IMR-90 (cell line): ENCODE results near the gene LAMA5. TPM values are rescaled to one million over a fixed set of nuclear protein-coding genes. Genes with fewer than 3 reads are reported as not detected.

Experiments
- ATAC-seq: fragments of 200-7000 bp; cut with Tn5 transposase; 2 replicates; pipeline ENCODE4 v1.9.1; 2020; ENCODE audit warnings: low read depth, mild to moderate bottlenecking, moderate library complexity
- BruUV-seq: library from RNA; stranded (reverse); fragments of 400-500 nt; replicated peaks from 2 replicates; lab custom pipeline; 2021; lab: Mats Ljungman, UMichigan
- CTCF ChIA-PET: fragments of 300-600 bp; formaldehyde crosslinking; extraction: SDS; loops from one replicate; lab custom pipeline; 2021; ENCODE audit warnings: antibody characterized with exemption; lab: Yijun Ruan, JAX
- POLR2A ChIA-PET: fragments of 300-600 bp; sonication (Branson Sonifier 250); formaldehyde crosslinking; loops from one replicate; lab custom pipeline; 2022; ENCODE audit warnings: antibody characterized with exemption; ENCODE audit not compliant: unreplicated experiment; lab: Charles Lee
- DNase-seq: peaks from one replicate; pipeline ENCODE4 v3.0.0; 2013
- H2AFZ ChIP-seq: replicated peaks from 2 replicates; pipeline ENCODE3; 2013; ENCODE audit warnings: low read length, mild to moderate bottlenecking; ENCODE audit not compliant: poor library complexity
- H2AK5ac ChIP-seq: 2 replicates; pipeline ENCODE4 v1.6.1; 2013; ENCODE audit warnings: low read depth, low read length, inconsistent platforms
- H2AK9ac ChIP-seq: replicated peaks from 2 replicates; pipeline ENCODE3; 2013; ENCODE audit warnings: mild to moderate bottlenecking, low read depth, low read length, moderate library complexity; ENCODE audit not compliant: poor library complexity
- H2BK120ac ChIP-seq: 2 replicates; pipeline ENCODE4 v1.6.1; 2013; ENCODE audit warnings: low read depth, low read length, inconsistent platforms
- H2BK15ac ChIP-seq: 3 replicates; pipeline ENCODE4 v1.6.1; 2013; ENCODE audit warnings: low read depth, low read length, inconsistent platforms
- H2BK20ac ChIP-seq: 2 replicates; pipeline ENCODE4 v1.6.1; 2013; ENCODE audit warnings: low read depth, mild to moderate bottlenecking, inconsistent platforms, low read length, moderate library complexity
- H2BK5ac ChIP-seq: 2 replicates; pipeline ENCODE4 v1.6.1; 2013; ENCODE audit warnings: mild to moderate bottlenecking, low read depth, low read length, inconsistent platforms; ENCODE audit not compliant: poor library complexity, severe bottlenecking
- H3K14ac ChIP-seq: replicated peaks from 2 replicates; pipeline ENCODE4 v1.6.1; 2013; ENCODE audit warnings: low read depth, low read length, inconsistent platforms
- H3K18ac ChIP-seq: 2 replicates; pipeline ENCODE4 v1.6.1; 2013; ENCODE audit warnings: low read depth, low read length, control low read depth
- H3K23ac ChIP-seq: 2 replicates; pipeline ENCODE4 v1.6.1; 2013; ENCODE audit warnings: low read depth, low read length, inconsistent platforms
- H3K27ac ChIP-seq: 2 replicates; pipeline ENCODE4 v1.5.1; 2013; ENCODE audit warnings: mild to moderate bottlenecking, control low read depth, low read length; ENCODE audit not compliant: insufficient read depth
- H3K27me3 ChIP-seq: 2 replicates; pipeline ENCODE4 v1.6.1; 2013; ENCODE audit warnings: low read length; ENCODE audit not compliant: control insufficient read depth, insufficient read depth
- H3K36me3 ChIP-seq: 2 replicates; pipeline ENCODE4 v1.6.1; 2013; ENCODE audit warnings: low read length, mixed read lengths; ENCODE audit not compliant: control insufficient read depth, insufficient read depth
- H3K4ac ChIP-seq: 2 replicates; pipeline ENCODE4 v1.6.1; 2013; ENCODE audit warnings: low read depth, low read length, inconsistent platforms
- H3K4me1 ChIP-seq: 2 replicates; pipeline ENCODE4 v1.6.1; 2013; ENCODE audit warnings: low read length, mixed read lengths; ENCODE audit not compliant: control insufficient read depth, insufficient read depth
- H3K4me2 ChIP-seq: 2 replicates; pipeline ENCODE4 v1.6.1; 2013; ENCODE audit warnings: low read depth, mild to moderate bottlenecking, control low read depth, low read length, moderate library complexity
- H3K4me3 ChIP-seq: 2 replicates; pipeline ENCODE4 v1.5.1; 2013; ENCODE audit warnings: low read depth, mild to moderate bottlenecking, control low read depth, low read length, moderate library complexity; ENCODE audit not compliant: insufficient read depth
- H3K56ac ChIP-seq: 2 replicates; pipeline ENCODE4 v1.6.1; 2013; ENCODE audit warnings: low read length, inconsistent platforms; ENCODE audit not compliant: insufficient read depth; ENCODE audit errors: extremely low read depth
- H3K79me1 ChIP-seq, 2 experiments: 2 replicates each; pipeline ENCODE4 v1.6.1; 2013; ENCODE audit warnings: low read length in 2 of 2, inconsistent platforms in 1 of 2, low read depth in 1 of 2
- H3K9ac ChIP-seq: 2 replicates; pipeline ENCODE4 v1.6.1; 2013; ENCODE audit warnings: low read depth, low read length, control low read depth
- H3K9me1 ChIP-seq: 2 replicates; pipeline ENCODE4 v1.6.1; 2013; ENCODE audit warnings: low read length, inconsistent platforms; ENCODE audit not compliant: insufficient read depth
- H3K9me3 ChIP-seq: 2 replicates; pipeline ENCODE4 v1.6.1; 2013; ENCODE audit warnings: low read length; ENCODE audit not compliant: control insufficient read depth, insufficient read depth
- H4K20me1 ChIP-seq: 2 replicates; pipeline ENCODE4 v1.6.1; 2013; ENCODE audit warnings: low read length, inconsistent platforms; ENCODE audit not compliant: insufficient read depth
- H4K5ac ChIP-seq: 2 replicates; pipeline ENCODE4 v1.6.1; 2013; ENCODE audit warnings: mild to moderate bottlenecking, low read depth, low read length, control low read depth
- H4K8ac ChIP-seq, 2 experiments: 2 replicates each; pipeline ENCODE4 v1.6.1; 2013; ENCODE audit warnings: low read depth in 2 of 2, low read length in 2 of 2, control low read depth in 1 of 2, inconsistent platforms in 1 of 2
- H4K91ac ChIP-seq: 2 replicates; pipeline ENCODE4 v1.6.1; 2013; ENCODE audit warnings: low read depth, low read length, inconsistent platforms; ENCODE audit not compliant: insufficient read depth
- CHD1 ChIP-seq: IDR thresholded peaks from 2 replicates; pipeline ENCODE4 v1.6.1; 2012; ENCODE audit warnings: low read depth, low read length, improper control_type of control experiment
- MAFK ChIP-seq: IDR thresholded peaks from 2 replicates; pipeline ENCODE4 v1.6.1; 2012; ENCODE audit warnings: low read depth, low read length, improper control_type of control experiment
- NFE2L2 ChIP-seq: fragments of 150-350 bp; IDR thresholded peaks from 2 replicates; pipeline ENCODE4 v1.6.1; 2016; ENCODE audit warnings: low read depth, mild to moderate bottlenecking, low read length
- POLR2A ChIP-seq: IDR thresholded peaks from 2 replicates; pipeline ENCODE4 v1.6.1; 2012; ENCODE audit warnings: mild to moderate bottlenecking, low read depth, low read length
- RAD21 ChIP-seq: IDR thresholded peaks from 2 replicates; pipeline ENCODE4 v1.6.1; 2012; ENCODE audit warnings: low read length, improper control_type of control experiment
- RCOR1 ChIP-seq: IDR thresholded peaks from 2 replicates; pipeline ENCODE4 v1.6.1; 2012; ENCODE audit warnings: mild to moderate bottlenecking, low read length, improper control_type of control experiment; ENCODE audit not compliant: insufficient replicate concordance
- RFX5 ChIP-seq: IDR thresholded peaks from 2 replicates; pipeline ENCODE4 v1.8.0; 2012; ENCODE audit warnings: low read depth, mild to moderate bottlenecking, low read length, moderate library complexity
- WGBS, 2 experiments: methylation state at CpG; one replicate each; pipeline versions ENCODE4 v1.1.5 to v1.1.7; 2013; ENCODE audit warnings: missing lambda C conversion rate in 2 of 2; ENCODE audit not compliant: insufficient read length in 1 of 2; ENCODE audit errors: extremely low coverage in 2 of 2; 5-methylcytosine and 5-hydroxymethylcytosine counted together
- dilution Hi-C: fragments of 300-500 bp; cut with HindIII; formaldehyde crosslinking; loops from one replicate; pipeline ENCODE4 v1.14.3; 2018; ENCODE audit warnings: low sequenced_read_pairs; ENCODE audit not compliant: unreplicated experiment
- in situ Hi-C: fragments of 300-500 bp; cut with MboI; formaldehyde crosslinking; loops from 3 replicates; pipeline ENCODE4 v1.14.3; 2019; ENCODE audit warnings: low sequenced_read_pairs, inconsistent platforms, mixed read lengths
- intact Hi-C: fragments of 100-400 bp; cut with micrococcal nuclease; formaldehyde crosslinking; loops from 2 replicates; pipeline ENCODE4 v1.10.0; 2022
- polyA plus RNA-seq, 3 experiments: library from polyadenylated mRNA; depleted of rRNA; stranded (reverse); fragments of >200 nt; gene quantifications; 2 replicates each; pipeline ENCODE4 v1.2.3, GENCODE V29; 2012; ENCODE audit warnings: low replicate concordance in 1 of 3
- total RNA-seq: library from RNA; depleted of rRNA; stranded (reverse); fragments of >200 nt; gene quantifications from 2 replicates; pipeline ENCODE4 v1.2.3, GENCODE V29; 2012

The LAMA5 gene
- total and polyA plus RNA-seq, 2 of the 4 experiments (the other 2 are of a cell fraction) = 0.90 to 7.3 TPM

DNA sequence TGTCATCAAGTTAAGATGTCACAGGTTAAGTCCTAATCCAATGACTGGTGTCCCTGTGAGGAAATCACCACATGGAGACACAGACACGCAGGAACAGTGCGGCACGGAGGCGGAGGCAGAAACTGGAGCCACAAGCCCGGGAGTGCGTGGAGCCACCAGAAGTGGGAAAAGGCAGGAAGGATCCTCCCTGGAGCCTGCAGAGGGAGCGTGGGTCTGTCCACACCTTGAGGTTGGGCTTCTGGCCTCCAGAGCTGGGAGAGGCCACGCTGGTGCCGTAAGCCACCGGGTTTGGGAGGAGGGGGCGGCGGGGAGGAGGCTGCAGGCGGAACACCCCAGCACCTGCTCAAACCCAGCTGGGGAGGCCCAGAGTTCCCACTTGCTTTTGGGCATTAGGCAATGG lies 36.2 kb upstream of the LAMA5 start:
- H3K27ac ChIP-seq = no peak overlapping the region
- H3K14ac ChIP-seq = no peak overlapping the region
- H2BK20ac ChIP-seq = no peak overlapping the region
- in situ Hi-C loops = no loop called here
- no peak overlapping the region for H2BK120ac ChIP-seq
- DNase-seq = no peak
- ATAC-seq = no peak
- no peak overlapping the region for H3K23ac ChIP-seq
- no peak overlapping the region for H2BK15ac ChIP-seq
- no peaks in the 10 kb centered on the region for H3K9me3 ChIP-seq
- H2AFZ ChIP-seq = no peak overlapping the region
- BruUV-seq = no TSS peak
- H3K56ac ChIP-seq = no peak overlapping the region
- H4K5ac ChIP-seq = no peak overlapping the region
- no peak overlapping the region for H3K9ac ChIP-seq
- peaks cover 10 to 17% of the 10 kb centered on the region in 2 experiments; a peak in 2 of 4 replicates for H3K79me1 ChIP-seq
- H3K18ac ChIP-seq = no peak overlapping the region
- peaks cover 8% of the 10 kb centered on the region; the same call in 1 of the 2 replicates for H4K20me1 ChIP-seq
- H3K4me1 ChIP-seq = peaks cover 6% of the 10 kb centered on the region; the same call in 1 of the 2 replicates
- peaks cover 1% of the 10 kb centered on the region; the same call in 1 of the 2 replicates for H3K36me3 ChIP-seq
- no peak overlapping the region for H3K4ac ChIP-seq
- no peak overlapping the region for H4K91ac ChIP-seq
- TF ChIP-seq NFE2L2 (no peak), RFX5 (no peak), RAD21 (no peak), MAFK (no peak), POLR2A (no peak), CHD1 (no peak), RCOR1 (no peak)
- no peak overlapping the region for H2AK5ac ChIP-seq
- no peak overlapping the region for H2BK5ac ChIP-seq
- H3K4me2 ChIP-seq = no peak overlapping the region
- peaks cover under 1% of the 10 kb centered on the region; the same call in 1 of the 2 replicates for H3K27me3 ChIP-seq
- H4K8ac ChIP-seq = no peak overlapping the region
- H3K4me3 ChIP-seq = no peak overlapping the region
- H2AK9ac ChIP-seq = peak overlapping the region; percentile 37
- WGBS, 2 experiments = 87% methylated on average over 11 of the region's 13 CpGs; no CpG with 5 or more reads in 1 of the 2 experiments
- ChIA-PET POLR2A (no interaction called here), CTCF (no interaction called here)
- H3K9me1 ChIP-seq = no peaks in the 10 kb centered on the region
- dilution Hi-C loops = no loop called here
- intact Hi-C loops = no loop called here
